ENCODE data around the gene MFSD12. TPM values are rescaled to one million over a fixed set of nuclear protein-coding genes. Genes with fewer than 3 reads are reported as not detected.

The MFSD12 gene
- total and polyA plus RNA-seq, 4 donors: 9.4 to 43.6 (median 24.6) TPM

DNA sequence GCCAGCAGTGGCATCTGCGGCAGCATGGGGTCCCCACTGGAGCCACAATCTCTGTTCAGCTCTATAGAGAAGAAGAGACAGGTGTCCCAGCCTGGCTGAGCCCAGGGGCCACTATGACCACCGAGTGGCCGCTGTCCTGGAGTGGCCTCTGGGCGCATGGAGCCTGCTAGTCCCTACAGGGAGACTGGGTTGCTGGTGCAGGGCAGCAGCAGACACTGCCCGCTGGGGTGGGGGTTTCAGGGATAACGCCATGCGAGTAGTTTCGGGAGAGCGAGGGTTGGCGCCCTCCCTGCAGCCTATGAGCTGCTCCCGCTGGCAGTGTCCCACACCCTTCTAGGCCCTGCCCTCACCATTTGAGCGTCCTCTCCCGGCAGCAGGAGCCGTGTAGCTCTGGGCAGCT is 29.3 kb downstream of the MFSD12 start:
- DNase-seq (ENCODE audit: low spot score): no peak

GRCh38 chr19:3527238-3527910 is 30.0 kb downstream of the MFSD12 start:
- no peak for DNase-seq (ENCODE audit: low spot score)
- Histone ChIP-seq H3K36me3 (ENCODE audit: control insufficient read depth in 4 of 4, insufficient read depth in 3 of 4, low read depth in 1 of 4, low read length in 3 of 4) (peaks cover 16 to 55% (median 26%) of the 10 kb centered on the region in 4 donors), H3K9me3 (ENCODE audit: control insufficient read depth in 4 of 4, low read length in 3 of 4) (no peaks in the 10 kb centered on the region), H3K4me1 (ENCODE audit: control insufficient read depth in 4 of 4, insufficient read depth in 4 of 4, low read length in 3 of 4) (peaks cover 0 to 12% (median 8%) of the 10 kb centered on the region in 4 donors), H3K9ac (ENCODE audit: low read depth in 1 of 2, low read length in 2 of 2) (no peak overlapping the region), H3K27ac (ENCODE audit: low read depth in 1 of 2, low read length in 2 of 2) (no peak overlapping the region), H3K27me3 (ENCODE audit: control insufficient read depth in 4 of 4, insufficient read depth in 4 of 4, low read length in 3 of 4) (no peaks in the 10 kb centered on the region), H3K4me3 (ENCODE audit: low read depth in 1 of 3, low read length in 3 of 3) (no peak overlapping the region)
- TF ChIP-seq ZBTB33 (IDR thresholded peaks at IDR 0.05) (no peak), RAD21 (IDR thresholded peaks at IDR 0.05) (no peak), MAX (IDR thresholded peaks at IDR 0.05) (no peak), JUND (IDR thresholded peaks at IDR 0.05) (no peak), SP1 (IDR thresholded peaks at IDR 0.05) (no peak), TAF1 (conservative IDR thresholded peaks at IDR 0.05) (no peak), ATF3 (IDR thresholded peaks at IDR 0.05) (no peak)
- WGBS: 96% methylated on average over 21 of the region's 21 CpGs

More for the DNA sequence above, 29.3 kb downstream of the MFSD12 start:
- WGBS: 98% methylated on average over 14 of the region's 14 CpGs
- H3K27me3 ChIP-seq (ENCODE audit: control insufficient read depth in 4 of 4, insufficient read depth in 4 of 4, low read length in 3 of 4): no peaks in the 10 kb centered on the region
- no peak overlapping the region for H3K27ac ChIP-seq (ENCODE audit: low read depth in 1 of 2, low read length in 2 of 2)
- no peaks in the 10 kb centered on the region for H3K9me3 ChIP-seq (ENCODE audit: control insufficient read depth in 4 of 4, low read length in 3 of 4)
- H3K4me3 ChIP-seq (ENCODE audit: low read depth in 1 of 3, low read length in 3 of 3): no peak overlapping the region
- TF ChIP-seq SP1 (IDR thresholded peaks at IDR 0.05) (no peak), FOXA1 (IDR thresholded peaks at IDR 0.05) (no peak), HNF4G (IDR thresholded peaks at IDR 0.05) (no peak), RXRA (IDR thresholded peaks at IDR 0.05) (no peak), RAD21 (IDR thresholded peaks at IDR 0.05) (no peak), HNF4A (conservative IDR thresholded peaks at IDR 0.05) (no peak), EGR1 (IDR thresholded peaks at IDR 0.05; ENCODE audit: low read depth in 2 of 2) (no peak), MAX (IDR thresholded peaks at IDR 0.05) (no peak), NR2F2 (IDR thresholded peaks at IDR 0.05) (no peak), YY1 (IDR thresholded peaks at IDR 0.05) (no peak), GABPA (IDR thresholded peaks at IDR 0.05 in 1 of 2, conservative IDR thresholded peaks at IDR 0.05 in 1 of 2) (no peak), JUND (IDR thresholded peaks at IDR 0.05) (no peak)
- no peak overlapping the region for H3K9ac ChIP-seq (ENCODE audit: low read depth in 1 of 2, low read length in 2 of 2)
- peaks cover 0 to 12% (median 7%) of the 10 kb centered on the region in 4 donors for H3K4me1 ChIP-seq (ENCODE audit: control insufficient read depth in 4 of 4, insufficient read depth in 4 of 4, low read length in 3 of 4)
- H3K36me3 ChIP-seq (ENCODE audit: control insufficient read depth in 4 of 4, insufficient read depth in 3 of 4, low read depth in 1 of 4, low read length in 3 of 4): peaks cover 16 to 62% (median 28%) of the 10 kb centered on the region in 4 donors

All from liver (tissue), 9 donors.